ENCODE data around the gene CNTNAP2. TPM values are rescaled to one million over a fixed set of nuclear protein-coding genes. Genes with fewer than 3 reads are reported as not detected.

Gene CNTNAP2
- total and polyA plus RNA-seq, 4 donors, result 0.14 to 2.3 (median 1.1) TPM

DNA sequence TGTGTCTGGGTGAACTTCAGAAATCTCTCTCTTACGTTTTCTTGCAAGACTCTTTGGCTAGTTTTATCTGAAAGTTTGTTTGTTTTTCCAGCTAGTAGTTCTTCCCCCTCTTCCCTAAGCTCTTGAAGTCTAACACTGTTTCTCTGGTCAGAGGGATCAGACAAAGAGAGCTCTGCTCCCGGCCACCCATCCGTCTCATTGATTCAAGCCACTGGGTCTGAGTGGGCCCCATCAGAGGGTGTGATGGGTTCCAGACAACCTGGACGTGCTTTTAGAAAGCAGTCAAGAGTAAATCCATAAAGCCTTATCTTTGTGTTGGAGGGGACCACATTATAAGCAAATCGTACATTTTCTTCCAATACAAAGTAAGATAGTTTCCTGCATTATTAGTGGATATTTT is 2231.4 kb downstream of the CNTNAP2 start:
- H3K4me3 ChIP-seq (ENCODE audit: low read depth in 1 of 3, low read length in 3 of 3), result no peak overlapping the region
- WGBS, result 79% methylated on average over 5 of the region's 5 CpGs
- no peak for DNase-seq (ENCODE audit: low spot score)
- H3K9me3 ChIP-seq (ENCODE audit: control insufficient read depth in 4 of 4, low read length in 3 of 4), result no peaks in the 10 kb centered on the region
- no peaks in the 10 kb centered on the region for H3K4me1 ChIP-seq (ENCODE audit: control insufficient read depth in 4 of 4, insufficient read depth in 4 of 4, low read length in 3 of 4)
- no peak for TF ChIP-seq RXRA (IDR thresholded peaks at IDR 0.05)
- TF ChIP-seq SP1 (IDR thresholded peaks at IDR 0.05), result no peak
- no peak for TF ChIP-seq NR2F2 (IDR thresholded peaks at IDR 0.05)
- TF ChIP-seq, protein P1, sequence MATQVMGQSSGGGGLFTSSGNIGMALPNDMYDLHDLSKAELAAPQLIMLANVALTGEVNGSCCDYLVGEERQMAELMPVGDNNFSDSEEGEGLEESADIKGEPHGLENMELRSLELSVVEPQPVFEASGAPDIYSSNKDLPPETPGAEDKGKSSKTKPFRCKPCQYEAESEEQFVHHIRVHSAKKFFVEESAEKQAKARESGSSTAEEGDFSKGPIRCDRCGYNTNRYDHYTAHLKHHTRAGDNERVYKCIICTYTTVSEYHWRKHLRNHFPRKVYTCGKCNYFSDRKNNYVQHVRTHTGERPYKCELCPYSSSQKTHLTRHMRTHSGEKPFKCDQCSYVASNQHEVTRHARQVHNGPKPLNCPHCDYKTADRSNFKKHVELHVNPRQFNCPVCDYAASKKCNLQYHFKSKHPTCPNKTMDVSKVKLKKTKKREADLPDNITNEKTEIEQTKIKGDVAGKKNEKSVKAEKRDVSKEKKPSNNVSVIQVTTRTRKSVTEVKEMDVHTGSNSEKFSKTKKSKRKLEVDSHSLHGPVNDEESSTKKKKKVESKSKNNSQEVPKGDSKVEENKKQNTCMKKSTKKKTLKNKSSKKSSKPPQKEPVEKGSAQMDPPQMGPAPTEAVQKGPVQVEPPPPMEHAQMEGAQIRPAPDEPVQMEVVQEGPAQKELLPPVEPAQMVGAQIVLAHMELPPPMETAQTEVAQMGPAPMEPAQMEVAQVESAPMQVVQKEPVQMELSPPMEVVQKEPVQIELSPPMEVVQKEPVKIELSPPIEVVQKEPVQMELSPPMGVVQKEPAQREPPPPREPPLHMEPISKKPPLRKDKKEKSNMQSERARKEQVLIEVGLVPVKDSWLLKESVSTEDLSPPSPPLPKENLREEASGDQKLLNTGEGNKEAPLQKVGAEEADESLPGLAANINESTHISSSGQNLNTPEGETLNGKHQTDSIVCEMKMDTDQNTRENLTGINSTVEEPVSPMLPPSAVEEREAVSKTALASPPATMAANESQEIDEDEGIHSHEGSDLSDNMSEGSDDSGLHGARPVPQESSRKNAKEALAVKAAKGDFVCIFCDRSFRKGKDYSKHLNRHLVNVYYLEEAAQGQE (IDR thresholded peaks at IDR 0.05), result no peak
- TF ChIP-seq RAD21 (IDR thresholded peaks at IDR 0.05), result no peak
- TF ChIP-seq YY1 (IDR thresholded peaks at IDR 0.05), result no peak
- TF ChIP-seq ZBTB33 (IDR thresholded peaks at IDR 0.05), result no peak
- no peaks in the 10 kb centered on the region for H3K36me3 ChIP-seq (ENCODE audit: control insufficient read depth in 4 of 4, insufficient read depth in 3 of 4, low read depth in 1 of 4, low read length in 3 of 4)
- no peaks in the 10 kb centered on the region for H3K27me3 ChIP-seq (ENCODE audit: control insufficient read depth in 4 of 4, insufficient read depth in 4 of 4, low read length in 3 of 4)
- H3K9ac ChIP-seq (ENCODE audit: low read depth in 1 of 2, low read length in 2 of 2), result no peak overlapping the region
- no peak overlapping the region for H3K27ac ChIP-seq (ENCODE audit: low read depth in 1 of 2, low read length in 2 of 2)

DNA sequence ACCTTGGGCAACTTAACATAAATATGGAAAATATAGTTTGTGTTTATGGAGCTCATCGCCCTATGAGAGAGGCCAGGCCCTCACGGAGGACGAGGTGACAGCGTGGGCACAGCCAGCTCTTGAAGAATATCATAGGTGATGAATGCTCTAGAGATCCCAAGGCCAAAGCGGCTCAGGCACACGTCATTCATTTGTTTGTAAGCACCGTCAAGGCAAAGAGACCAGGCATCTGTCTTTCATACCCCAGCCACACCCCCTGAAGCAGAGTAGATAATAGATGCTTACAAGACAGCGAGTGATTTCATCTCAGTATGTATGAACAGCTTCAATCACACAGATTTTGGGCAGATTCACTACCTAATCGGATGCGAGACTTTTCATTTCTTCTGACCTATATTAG is 2231.9 kb downstream of the CNTNAP2 start:
- WGBS, result 86% methylated on average over 10 of the region's 10 CpGs

More for the DNA sequence above, 2231.9 kb downstream of the CNTNAP2 start:
- TF ChIP-seq, protein P1 (IDR thresholded peaks at IDR 0.05), result no peak
- TF ChIP-seq HNF4A (conservative IDR thresholded peaks at IDR 0.05), result no peak
- TF ChIP-seq FOXA1 (IDR thresholded peaks at IDR 0.05), result no peak
- no peak for TF ChIP-seq HNF4G (IDR thresholded peaks at IDR 0.05)
- TF ChIP-seq GABPA (IDR thresholded peaks at IDR 0.05 in 1 of 2, conservative IDR thresholded peaks at IDR 0.05 in 1 of 2), result no peak
- TF ChIP-seq SP1 (IDR thresholded peaks at IDR 0.05), result no peak
- TF ChIP-seq TAF1 (conservative IDR thresholded peaks at IDR 0.05), result no peak
- TF ChIP-seq ATF3 (IDR thresholded peaks at IDR 0.05), result no peak
- no peak for TF ChIP-seq MAX (IDR thresholded peaks at IDR 0.05)
- TF ChIP-seq EGR1 (IDR thresholded peaks at IDR 0.05; ENCODE audit: low read depth in 2 of 2), result no peak
- TF ChIP-seq YY1 (IDR thresholded peaks at IDR 0.05), result no peak
- TF ChIP-seq RXRA (IDR thresholded peaks at IDR 0.05), result no peak
- no peak for TF ChIP-seq FOXA2 (IDR thresholded peaks at IDR 0.05)
- TF ChIP-seq ZBTB33 (IDR thresholded peaks at IDR 0.05), result no peak
- no peak for TF ChIP-seq JUND (IDR thresholded peaks at IDR 0.05)
- no peak for TF ChIP-seq RAD21 (IDR thresholded peaks at IDR 0.05)
- no peak for TF ChIP-seq CTCF (IDR thresholded peaks at IDR 0.05; ENCODE audit: low read depth, low read length, missing input control)
- TF ChIP-seq NR2F2 (IDR thresholded peaks at IDR 0.05), result no peak
- H3K9me3 ChIP-seq (ENCODE audit: control insufficient read depth in 4 of 4, low read length in 3 of 4), result no peaks in the 10 kb centered on the region
- H3K4me3 ChIP-seq (ENCODE audit: low read depth in 1 of 3, low read length in 3 of 3), result no peak overlapping the region
- H3K36me3 ChIP-seq (ENCODE audit: control insufficient read depth in 4 of 4, insufficient read depth in 3 of 4, low read depth in 1 of 4, low read length in 3 of 4), result no peaks in the 10 kb centered on the region
- DNase-seq (ENCODE audit: low spot score), result no peak
- H3K27me3 ChIP-seq (ENCODE audit: control insufficient read depth in 4 of 4, insufficient read depth in 4 of 4, low read length in 3 of 4), result no peaks in the 10 kb centered on the region
- no peak overlapping the region for H3K27ac ChIP-seq (ENCODE audit: low read depth in 1 of 2, low read length in 2 of 2)
- no peaks in the 10 kb centered on the region for H3K4me1 ChIP-seq (ENCODE audit: control insufficient read depth in 4 of 4, insufficient read depth in 4 of 4, low read length in 3 of 4)
- H3K9ac ChIP-seq (ENCODE audit: low read depth in 1 of 2, low read length in 2 of 2), result no peak overlapping the region
